ENCODE data around the gene USH2A.
A peak's percentile ranks its signal among the peaks of the same experiment; 100 is the strongest.
"Not testable (repeated sequence)": the region's sequence is repeated elsewhere in the genome, so short reads cannot be mapped to it uniquely, and the experiment has no call there.

Gene USH2A

DNA sequence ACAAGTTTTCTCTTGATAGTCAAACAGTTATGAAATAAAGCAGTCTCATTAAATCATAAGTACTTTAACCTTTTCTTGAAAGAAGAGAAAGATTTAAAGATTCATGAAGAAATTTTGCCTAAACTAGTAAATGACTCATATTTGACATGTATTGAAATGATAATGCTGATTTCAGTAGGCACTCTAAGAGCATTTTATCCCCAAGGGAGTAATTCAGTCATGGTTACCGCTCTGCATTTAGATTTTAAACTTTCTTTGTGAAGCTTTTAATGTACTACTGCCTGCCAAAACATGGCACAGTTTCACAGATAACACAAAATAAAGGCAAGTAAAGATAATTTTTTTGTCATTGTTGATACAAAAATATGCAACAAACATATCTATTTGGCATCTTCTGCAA lies 6.8 kb downstream of the USH2A start:
- DNase-seq (ENCODE audit: low read depth, low spot score): no peak
- H3K27ac ChIP-seq: no peak overlapping the region

DNA sequence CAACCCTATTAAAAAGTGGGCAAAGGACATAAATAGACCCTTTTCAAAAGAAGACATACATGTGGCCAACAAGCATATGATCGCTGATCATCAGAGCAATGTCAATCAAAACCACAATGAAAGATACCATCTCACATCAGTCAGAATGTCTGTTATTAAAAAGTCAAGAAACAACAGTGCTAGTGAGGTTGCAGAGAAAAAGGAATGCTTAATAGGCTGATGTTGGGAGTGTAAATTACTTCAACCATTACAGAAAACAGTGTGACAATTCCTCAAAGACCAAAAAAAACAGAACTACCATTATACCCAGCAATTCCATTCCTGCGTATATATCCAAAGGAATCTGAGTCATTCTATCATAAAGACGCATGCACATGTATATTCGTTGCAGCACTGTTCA lies 13.2 kb downstream of the USH2A start:
- H3K27ac ChIP-seq: no peak overlapping the region
- no peak for DNase-seq (ENCODE audit: low read depth, low spot score)

- H3K27ac ChIP-seq: no peak overlapping the region
- DNase-seq (ENCODE audit: low read depth, low spot score): peak; percentile 6
Observed at GRCh38 chr1:216390956-216391355, 32.3 kb downstream of the USH2A start.

DNA sequence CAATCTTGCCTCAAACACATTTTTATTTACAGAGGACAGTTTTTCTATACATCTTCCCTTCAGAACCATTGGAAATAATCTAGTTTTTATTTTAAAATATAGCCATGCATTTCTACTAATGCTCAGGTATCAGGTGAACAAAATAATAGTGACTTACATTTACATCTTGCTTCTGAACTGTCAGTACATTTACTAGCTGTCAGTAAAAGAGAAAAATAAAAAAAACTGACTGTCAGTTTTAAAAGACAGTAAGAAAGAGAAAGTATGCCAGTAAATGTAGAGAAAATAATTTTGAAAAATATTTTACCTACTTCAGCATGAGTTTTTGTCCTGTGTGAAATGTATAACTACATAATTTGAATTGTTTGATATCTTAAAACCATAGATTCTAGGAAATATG lies 33.5 kb downstream of the USH2A start:
- H3K27ac ChIP-seq: no peak overlapping the region
- DNase-seq (ENCODE audit: low read depth, low spot score): no peak

DNA sequence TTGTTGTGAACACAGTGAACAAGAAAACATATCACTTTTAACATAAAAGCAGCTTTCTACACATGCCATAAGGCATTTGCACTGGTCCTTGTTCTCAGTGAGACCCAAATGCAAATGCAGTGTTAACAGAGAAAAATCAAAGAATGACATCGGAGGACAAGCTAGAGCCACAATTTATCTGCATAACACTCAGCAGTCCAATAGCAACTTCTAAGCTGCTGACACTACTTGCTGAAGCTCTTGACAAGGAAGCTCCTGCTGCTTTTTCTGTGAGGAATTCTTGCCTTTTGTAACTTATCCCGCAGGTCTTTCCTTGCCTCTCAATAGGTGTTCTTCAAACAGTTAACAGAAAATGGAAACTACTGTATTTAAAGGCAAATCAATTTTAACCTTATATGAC lies 34.7 kb downstream of the USH2A start:
- H3K27ac ChIP-seq: no peak overlapping the region
- DNase-seq (ENCODE audit: low read depth, low spot score): no peak

GRCh38 chr1:216387782-216388181 lies 35.5 kb downstream of the USH2A start:
- no peak for DNase-seq (ENCODE audit: low read depth, low spot score)
- no peak overlapping the region for H3K27ac ChIP-seq

DNA sequence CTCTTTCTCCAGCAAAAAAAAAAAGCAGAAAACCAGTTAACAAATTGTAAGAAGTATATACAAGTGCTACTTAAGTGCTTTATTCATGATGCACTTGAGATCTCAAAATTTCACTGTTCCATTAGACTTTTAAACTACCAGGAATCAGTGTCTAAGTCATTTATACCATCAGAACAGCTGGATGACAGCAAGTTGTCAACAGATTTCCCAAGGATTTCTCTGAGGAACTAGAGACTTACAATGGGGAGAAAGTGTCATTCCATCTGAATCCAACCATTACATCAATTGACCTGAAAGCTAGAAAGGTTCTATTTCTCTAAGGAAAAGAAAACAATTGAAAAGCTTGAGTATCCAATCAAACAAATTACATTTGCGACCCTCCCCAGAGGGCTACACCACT lies 43.8 kb downstream of the USH2A start:
- DNase-seq (ENCODE audit: low read depth, low spot score): no peak
- no peak overlapping the region for H3K27ac ChIP-seq

- no peak overlapping the region for H3K27ac ChIP-seq
- DNase-seq (ENCODE audit: low read depth, low spot score): no peak
Observed at GRCh38 chr1:216368249-216368648, 55.0 kb downstream of the USH2A start.

DNA sequence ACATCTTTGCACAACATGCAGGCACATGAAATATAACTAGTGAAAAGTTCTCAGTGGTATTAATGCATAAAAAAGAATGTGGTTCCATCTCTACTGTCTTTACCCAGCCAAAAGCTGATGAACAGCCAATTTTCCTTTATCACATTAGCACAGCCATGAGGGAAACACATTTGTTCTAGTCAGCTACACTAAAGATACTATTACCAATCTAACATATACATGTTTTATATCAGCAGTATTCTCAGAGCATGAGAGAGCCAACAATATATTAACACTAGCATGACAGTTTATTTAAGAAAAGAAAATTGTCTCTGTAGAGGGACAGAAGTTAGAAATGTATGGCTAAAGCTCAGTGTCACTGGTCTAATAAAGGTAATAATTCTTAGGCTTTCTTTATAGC lies 56.3 kb downstream of the USH2A start:
- DNase-seq (ENCODE audit: low read depth, low spot score): no peak
- H3K27ac ChIP-seq: no peak overlapping the region

DNA sequence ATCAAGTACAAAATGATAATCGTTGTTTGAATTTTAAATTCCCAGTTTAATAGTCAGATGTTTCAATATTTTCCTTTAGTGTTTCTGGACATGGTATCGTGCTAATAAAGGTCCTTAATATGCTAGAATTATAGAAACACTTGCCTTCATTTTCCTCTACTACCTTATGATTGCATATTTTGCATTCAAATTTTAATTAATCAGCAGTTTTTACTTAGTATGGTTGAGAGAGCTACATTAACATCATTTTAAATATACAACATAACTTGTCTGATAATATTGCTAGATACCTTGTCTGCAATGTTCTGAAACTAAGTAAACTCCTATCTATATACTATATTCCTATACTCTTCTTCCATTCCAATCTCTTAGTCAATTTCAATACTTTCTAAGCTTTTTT lies 66.3 kb downstream of the USH2A start:
- no peak for DNase-seq (ENCODE audit: low read depth, low spot score)

DNA sequence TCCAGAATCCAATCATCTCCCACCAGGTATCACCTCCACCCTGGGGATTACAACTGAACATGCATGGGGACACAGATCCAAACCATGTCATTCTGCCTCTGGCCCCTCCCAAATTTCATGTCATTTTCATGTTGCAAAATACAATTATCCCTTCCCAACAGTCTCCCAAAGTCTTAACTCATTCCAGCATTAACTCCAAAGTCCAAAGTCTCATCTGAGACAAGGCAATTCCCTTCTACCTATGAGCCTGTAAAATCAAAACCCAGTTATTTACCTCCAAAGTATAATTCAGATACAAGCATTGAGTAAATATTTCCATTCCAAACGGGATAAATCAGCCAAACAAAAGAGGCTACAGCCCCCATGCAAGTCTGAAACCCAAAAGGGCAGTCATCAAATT lies 73.1 kb downstream of the USH2A start:
- DNase-seq (ENCODE audit: low read depth, low spot score): no peak

More for the DNA sequence above, 66.3 kb downstream of the USH2A start:
- no peak overlapping the region for H3K27ac ChIP-seq

GRCh38 chr1:216346526-216346925 lies 76.7 kb downstream of the USH2A start:
- no peak for DNase-seq (ENCODE audit: low read depth, low spot score)
- no peak overlapping the region for H3K27ac ChIP-seq

More for the DNA sequence above, 73.1 kb downstream of the USH2A start:
- no peak overlapping the region for H3K27ac ChIP-seq

DNA sequence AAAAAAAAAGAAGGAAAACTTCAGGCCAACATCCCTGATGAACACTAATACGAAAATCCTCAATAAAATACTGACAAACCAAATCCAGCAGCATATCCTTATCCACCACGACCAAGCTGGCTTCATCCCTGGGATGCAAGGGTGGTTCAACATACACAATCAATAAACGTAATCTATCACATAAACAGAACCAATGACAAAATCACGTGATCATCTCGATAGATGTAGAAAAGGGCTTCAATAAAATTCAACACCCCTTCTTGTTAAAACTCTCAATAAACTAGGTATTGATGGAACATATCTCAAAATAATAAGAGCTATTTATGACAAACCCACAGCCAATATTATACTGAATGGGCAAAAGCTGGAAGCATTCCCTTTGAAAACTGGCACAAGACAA lies 82.7 kb downstream of the USH2A start:
- H3K27ac ChIP-seq: not testable (repeated sequence)

GRCh38 chr1:216332462-216332861 lies 90.8 kb downstream of the USH2A start:
- H3K27ac ChIP-seq: no peak overlapping the region
- DNase-seq (ENCODE audit: low read depth, low spot score): no peak

More for the DNA sequence above, 82.7 kb downstream of the USH2A start:
- DNase-seq (ENCODE audit: low read depth, low spot score): not testable (repeated sequence)

DNA sequence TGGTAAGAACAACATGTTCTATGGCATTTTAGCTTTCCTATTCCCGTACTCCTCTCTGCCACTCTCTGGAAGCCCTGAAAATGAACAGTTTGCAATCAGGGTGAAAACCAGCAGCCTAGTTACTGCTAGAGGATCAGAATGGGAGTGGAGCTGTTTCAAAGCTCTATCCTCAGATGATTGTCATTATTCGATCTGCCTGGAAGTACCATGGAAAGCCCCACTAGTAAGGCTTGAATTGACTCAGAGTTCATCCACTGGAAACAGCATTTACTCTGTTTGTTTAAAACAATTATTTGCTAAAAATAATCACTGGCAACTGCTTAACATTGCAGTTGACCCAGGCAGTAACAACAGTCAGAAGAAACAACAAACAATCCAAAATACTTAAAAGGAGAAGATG lies 91.2 kb downstream of the USH2A start:
- DNase-seq (ENCODE audit: low read depth, low spot score): no peak
- no peak overlapping the region for H3K27ac ChIP-seq

GRCh38 chr1:216331211-216331610 lies 92.0 kb downstream of the USH2A start:
- H3K27ac ChIP-seq: no peak overlapping the region
- DNase-seq (ENCODE audit: low read depth, low spot score): no peak

- DNase-seq (ENCODE audit: low read depth, low spot score): no peak
- H3K27ac ChIP-seq: no peak overlapping the region
Observed at GRCh38 chr1:216330262-216330661, 93.0 kb downstream of the USH2A start.

DNA sequence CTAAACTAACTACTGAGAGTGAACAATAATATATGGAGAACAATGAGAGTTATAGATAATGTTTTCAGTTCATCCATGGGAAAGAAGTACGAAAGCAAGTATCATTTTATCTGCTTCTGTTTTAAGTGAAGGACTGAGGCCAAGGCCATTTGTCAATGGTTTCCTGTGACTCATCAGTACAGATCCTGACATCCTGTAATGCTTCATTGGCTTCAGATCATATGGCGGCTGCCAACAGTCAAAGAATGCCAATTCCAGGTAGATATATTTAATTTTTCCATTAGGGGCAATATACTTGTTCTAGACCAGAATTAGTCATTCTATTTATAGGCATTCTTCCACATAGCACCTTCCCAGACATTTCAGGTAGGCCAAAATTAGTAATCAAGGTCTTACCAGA lies 97.3 kb downstream of the USH2A start:
- peak; percentile 6 for DNase-seq (ENCODE audit: low read depth, low spot score)
- no peak overlapping the region for H3K27ac ChIP-seq

- DNase-seq (ENCODE audit: low read depth, low spot score): no peak
- H3K27ac ChIP-seq: no peak overlapping the region
Observed at GRCh38 chr1:216325336-216325735, 97.9 kb downstream of the USH2A start.

GRCh38 chr1:216323344-216323743 lies 99.9 kb downstream of the USH2A start:
- no peak overlapping the region for H3K27ac ChIP-seq
- DNase-seq (ENCODE audit: low read depth, low spot score): no peak

DNA sequence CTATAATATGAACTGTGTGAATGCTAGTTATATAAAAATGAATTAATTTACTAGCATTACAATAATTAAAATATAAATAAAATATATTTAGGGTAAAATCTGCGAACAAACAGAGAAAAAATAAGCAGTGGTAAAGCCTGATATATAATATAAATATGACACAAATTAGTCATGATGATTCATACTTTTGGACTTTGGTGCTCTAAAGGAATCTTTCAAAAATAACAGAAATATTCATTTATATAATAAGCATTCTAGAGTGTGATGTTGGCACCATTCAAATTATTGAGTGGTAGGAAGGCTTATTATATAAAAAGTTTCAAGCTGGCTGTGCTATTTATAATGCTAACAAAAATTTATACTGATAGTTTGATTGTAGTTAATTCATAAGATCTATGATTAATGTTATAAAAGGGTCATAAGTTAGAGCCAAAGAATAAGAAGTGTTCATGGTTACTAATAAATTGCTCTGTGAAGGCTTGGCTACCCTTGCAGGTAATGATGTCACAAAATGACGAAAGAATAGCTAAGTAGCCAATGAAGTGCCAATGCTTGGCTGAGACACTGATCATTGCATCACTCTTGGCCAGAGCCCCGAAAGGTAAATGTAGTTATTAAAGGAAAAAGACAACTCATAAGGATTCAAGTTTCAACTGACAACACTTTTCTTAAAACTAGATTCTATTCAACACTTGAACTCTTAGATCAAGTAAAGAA lies 108.7 kb downstream of the USH2A start:
- DNase-seq (ENCODE audit: low read depth, low spot score): peak; percentile 14
- peak overlapping the region; percentile 40 for H3K27ac ChIP-seq

DNA sequence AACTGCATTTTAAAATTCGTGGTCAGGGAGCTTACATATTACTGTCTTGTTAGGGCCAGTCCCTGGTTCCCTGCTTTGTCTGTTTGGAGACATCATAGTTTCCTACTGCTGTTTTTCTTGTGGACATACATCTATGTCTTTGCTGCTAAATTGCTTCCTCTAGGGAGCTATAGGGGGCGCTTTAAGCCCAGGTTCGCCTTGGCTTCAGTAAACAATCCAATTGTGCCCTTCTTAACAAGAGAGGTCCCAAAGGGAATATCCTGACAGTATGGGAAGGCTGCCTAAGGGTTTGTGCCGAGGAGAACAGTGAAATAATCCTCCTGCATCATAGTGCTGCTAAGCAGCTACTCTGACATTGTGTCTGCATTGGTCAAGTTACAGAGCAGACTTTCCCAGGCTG lies 112.5 kb downstream of the USH2A start:
- DNase-seq (ENCODE audit: low read depth, low spot score): peak; percentile 8
- no peak overlapping the region for H3K27ac ChIP-seq
